Right atrium auricular region (tissue), 2 donors: Measurements from ENCODE around the gene QARS1. TPM values are rescaled to one million over a fixed set of nuclear protein-coding genes. Genes with fewer than 3 reads are reported as not detected.

Experiments used
- DNase-seq: peaks from one replicate; pipeline ENCODE4 v3.0.0-alpha.2; 2019; ENCODE audit warnings: low spot score
- H3K27ac ChIP-seq, 2 donors: fragments of 200-600 bp; sonication (generic); 1 replicate in 1 of 2; 2 replicates in 1 of 2; pipeline ENCODE4 v1.5.1; 2016 to 2019
- H3K27me3 ChIP-seq, 2 donors: fragments of 200-600 bp; sonication (generic); one replicate each; pipeline versions ENCODE4 v1.5.1 to v1.6.0; 2017 to 2019
- H3K36me3 ChIP-seq: fragments of 200-600 bp; sonication (generic); one replicate; pipeline ENCODE4 v1.5.1; 2016
- H3K4me1 ChIP-seq, 2 donors: fragments of 200-600 bp; sonication (generic); one replicate each; pipeline versions ENCODE4 v1.5.1 to v1.6.0; 2017 to 2019
- H3K4me3 ChIP-seq, 2 donors: fragments of 200-600 bp; sonication (generic); 1 replicate in 1 of 2; 2 replicates in 1 of 2; pipeline ENCODE4 v1.5.1; 2017 to 2019; ENCODE audit warnings: mild to moderate bottlenecking in 1 of 2, moderate library complexity in 1 of 2
- H3K9me3 ChIP-seq, 2 donors: fragments of 200-600 bp; sonication (generic); one replicate each; pipeline ENCODE4 v1.5.1; 2019
- CTCF ChIP-seq, 2 donors: fragments of 200-600 bp; sonication (generic); IDR thresholded peaks; one replicate each; pipeline ENCODE4 v1.5.1; 2019; ENCODE audit warnings: antibody characterized with exemption in 2 of 2
- total RNA-seq, 2 donors: library from RNA; depleted of rRNA; stranded (reverse); fragments of >200 nt; gene quantifications; one replicate each; pipeline ENCODE4 v1.1.0, GENCODE V29; 2016

Gene QARS1
- total RNA-seq, result 100 to 1,000 TPM; 118 to 138 TPM

- H3K27me3 ChIP-seq, result no peaks in the 10 kb centered on the region
- peak within 1 kb of the TSS; percentile 75 to 87 for H3K4me3 ChIP-seq
- peaks cover 57% of the 10 kb centered on the region for H3K36me3 ChIP-seq
- TF ChIP-seq CTCF (IDR thresholded peaks at IDR 0.05), result no peak
- H3K9me3 ChIP-seq, result no peaks in the 10 kb centered on the region
- peak; percentile 97 for DNase-seq
- peaks cover 0 to 24% of the 10 kb centered on the region in 2 donors for H3K4me1 ChIP-seq
- H3K27ac ChIP-seq, result peak within 1 kb of the TSS; percentile 80 to 83
Observed at GRCh38 chr3:49104427-49105291, at the start of gene QARS1. TSS of gene QARS1 (minus strand) at chr3:49104757. CDS start at chr3:49104733, 24 bp downstream.

- no peaks in the 10 kb centered on the region for H3K4me1 ChIP-seq
- DNase-seq, result no peak
- H3K27ac ChIP-seq, result no peak overlapping the region
- no peak for TF ChIP-seq CTCF (IDR thresholded peaks at IDR 0.05)
- no peaks in the 10 kb centered on the region for H3K36me3 ChIP-seq
- no peak overlapping the region for H3K4me3 ChIP-seq
- no peaks in the 10 kb centered on the region for H3K27me3 ChIP-seq
- no peaks in the 10 kb centered on the region for H3K9me3 ChIP-seq
Observed at GRCh38 chr3:49153349-49153912, 48.9 kb upstream of the QARS1 start.

GRCh38 chr3:49151610-49152009, 47.1 kb upstream of the QARS1 start:
- Histone ChIP-seq H3K4me3 (no peak overlapping the region), H3K36me3 (no peaks in the 10 kb centered on the region), H3K27me3 (no peaks in the 10 kb centered on the region), H3K27ac (no peak overlapping the region), H3K4me1 (no peaks in the 10 kb centered on the region), H3K9me3 (no peaks in the 10 kb centered on the region)
- TF ChIP-seq CTCF (IDR thresholded peaks at IDR 0.05), result no peak
- DNase-seq, result no peak

- H3K27me3 ChIP-seq, result no peaks in the 10 kb centered on the region
- no peak for DNase-seq
Observed at GRCh38 chr3:49148159-49148558, 43.6 kb upstream of the QARS1 start.

GRCh38 chr3:49140080-49140479, 35.5 kb upstream of the QARS1 start:
- no peak overlapping the region for H3K27ac ChIP-seq
- no peak for TF ChIP-seq CTCF (IDR thresholded peaks at IDR 0.05)
- H3K27me3 ChIP-seq, result no peaks in the 10 kb centered on the region
- no peak for DNase-seq
- no peaks in the 10 kb centered on the region for H3K4me1 ChIP-seq
- H3K4me3 ChIP-seq, result no peak overlapping the region
- no peaks in the 10 kb centered on the region for H3K9me3 ChIP-seq
- H3K36me3 ChIP-seq, result no peaks in the 10 kb centered on the region

More at GRCh38 chr3:49148159-49148558, 43.6 kb upstream of the QARS1 start:
- TF ChIP-seq CTCF (IDR thresholded peaks at IDR 0.05), result no peak
- Histone ChIP-seq H3K27ac (no peak overlapping the region), H3K4me1 (no peaks in the 10 kb centered on the region), H3K36me3 (no peaks in the 10 kb centered on the region), H3K9me3 (no peaks in the 10 kb centered on the region), H3K4me3 (no peak overlapping the region)
